GM18517 (cell line): ENCODE measurements around the gene CTNNAL1.

Experiments
- ATAC-seq: cut with Tn5 transposase; IDR thresholded peaks from one replicate; pipeline ENCODE4 v1.9.1; 2021; ENCODE audit warnings: mild to moderate bottlenecking, moderate library complexity; ENCODE audit not compliant: unreplicated experiment

CTNNAL1 gene

DNA sequence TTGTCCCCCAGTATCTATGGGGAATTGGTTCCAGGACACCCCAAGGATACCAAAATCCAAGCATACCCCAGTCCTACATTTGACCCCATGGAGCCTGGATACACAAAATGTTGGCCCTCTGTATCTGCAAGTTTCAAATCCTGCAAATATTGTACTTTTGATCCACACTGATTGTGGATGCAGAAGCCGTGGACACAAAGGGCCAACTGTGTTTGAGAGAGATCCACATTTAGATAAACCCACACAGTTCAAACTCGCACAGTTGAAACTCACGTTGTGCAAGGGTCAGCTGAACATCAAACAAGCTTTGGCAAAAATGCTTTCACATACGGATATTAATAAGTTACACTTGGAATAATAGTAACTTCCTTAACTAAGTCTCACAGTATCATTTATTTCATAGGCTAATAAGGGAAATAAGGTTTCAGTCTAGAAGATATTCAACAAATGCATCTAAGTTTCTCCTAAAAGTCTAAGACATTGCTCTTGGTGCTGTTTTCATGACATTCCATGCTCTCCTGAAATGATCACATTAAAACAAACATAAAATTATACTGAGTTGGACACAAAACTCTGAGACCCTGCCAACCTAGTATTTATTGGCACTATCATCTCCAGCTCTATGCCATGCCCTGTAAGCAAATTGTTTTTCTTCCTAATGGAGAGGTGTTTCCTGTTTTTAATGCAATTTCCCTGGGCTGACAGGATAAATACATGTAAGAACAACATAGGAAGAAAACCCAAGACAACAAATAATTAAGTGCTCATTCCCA lies 118.9 kb downstream of the CTNNAL1 start:
- ATAC-seq = no peak
